COLO668 (cell line): ENCODE measurements around the gene TAB3.

Experiments
- DNase-seq: peaks from one replicate; lab custom pipeline; 2025; ENCODE audit not compliant: unreplicated experiment; lab: John Stamatoyannopoulos, UW

The TAB3 gene, protein sequence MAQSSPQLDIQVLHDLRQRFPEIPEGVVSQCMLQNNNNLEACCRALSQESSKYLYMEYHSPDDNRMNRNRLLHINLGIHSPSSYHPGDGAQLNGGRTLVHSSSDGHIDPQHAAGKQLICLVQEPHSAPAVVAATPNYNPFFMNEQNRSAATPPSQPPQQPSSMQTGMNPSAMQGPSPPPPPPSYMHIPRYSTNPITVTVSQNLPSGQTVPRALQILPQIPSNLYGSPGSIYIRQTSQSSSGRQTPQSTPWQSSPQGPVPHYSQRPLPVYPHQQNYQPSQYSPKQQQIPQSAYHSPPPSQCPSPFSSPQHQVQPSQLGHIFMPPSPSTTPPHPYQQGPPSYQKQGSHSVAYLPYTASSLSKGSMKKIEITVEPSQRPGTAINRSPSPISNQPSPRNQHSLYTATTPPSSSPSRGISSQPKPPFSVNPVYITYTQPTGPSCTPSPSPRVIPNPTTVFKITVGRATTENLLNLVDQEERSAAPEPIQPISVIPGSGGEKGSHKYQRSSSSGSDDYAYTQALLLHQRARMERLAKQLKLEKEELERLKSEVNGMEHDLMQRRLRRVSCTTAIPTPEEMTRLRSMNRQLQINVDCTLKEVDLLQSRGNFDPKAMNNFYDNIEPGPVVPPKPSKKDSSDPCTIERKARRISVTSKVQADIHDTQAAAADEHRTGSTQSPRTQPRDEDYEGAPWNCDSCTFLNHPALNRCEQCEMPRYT

DNA sequence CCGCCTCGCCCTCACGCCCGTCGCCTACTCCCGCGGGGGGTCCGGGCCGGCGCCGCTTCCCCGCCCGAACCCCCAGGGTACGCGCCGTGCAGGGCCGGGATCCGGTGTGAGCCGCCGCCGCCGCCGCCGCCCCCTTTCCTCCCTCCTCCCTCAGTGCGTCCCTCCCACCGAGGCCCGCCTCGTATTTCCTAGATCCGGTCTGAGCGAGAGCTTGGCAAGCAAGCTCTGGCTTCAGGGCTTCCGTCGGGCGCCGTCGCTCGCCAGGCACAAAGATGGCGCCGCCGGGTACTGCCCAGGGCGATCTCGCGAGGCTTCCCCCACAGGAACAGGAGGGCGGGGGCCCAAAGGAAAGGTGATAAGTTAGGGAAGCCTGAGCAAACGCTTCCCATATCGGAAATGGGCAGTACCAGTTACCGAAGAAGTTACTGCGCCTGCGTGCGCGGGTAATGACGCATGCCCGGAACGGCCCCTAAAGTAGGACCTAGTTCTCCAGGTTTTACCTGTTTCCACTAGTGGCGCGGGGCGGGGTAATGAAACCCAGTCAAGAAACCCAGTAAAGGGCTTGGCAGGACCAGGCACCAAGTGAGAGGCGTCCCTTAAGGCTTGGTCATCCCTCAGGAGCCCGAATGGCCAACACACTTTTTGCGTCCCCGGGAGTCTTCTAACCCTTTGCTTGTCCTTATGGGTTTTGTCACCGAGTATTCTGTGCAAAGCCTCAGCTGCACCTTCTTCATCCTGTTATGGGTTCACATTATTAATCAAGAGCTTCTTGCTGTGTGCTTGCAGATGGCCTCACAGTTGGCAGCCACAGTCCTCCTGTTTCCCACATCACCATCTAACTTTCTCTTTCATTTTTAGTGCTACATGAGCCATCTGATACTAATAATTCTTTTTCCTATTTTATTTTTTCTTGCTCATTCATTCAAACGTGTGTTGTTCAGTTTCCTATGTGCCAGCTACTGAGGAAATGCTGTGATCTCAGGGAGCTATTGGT, at the start of gene TAB3:
Gene TAB3 (minus strand): TSS at position 108 of the 994 bp plus-strand sequence. CDS start 29,666 bp downstream, outside the sequence.
- DNase-seq: peak; percentile 96

DNA sequence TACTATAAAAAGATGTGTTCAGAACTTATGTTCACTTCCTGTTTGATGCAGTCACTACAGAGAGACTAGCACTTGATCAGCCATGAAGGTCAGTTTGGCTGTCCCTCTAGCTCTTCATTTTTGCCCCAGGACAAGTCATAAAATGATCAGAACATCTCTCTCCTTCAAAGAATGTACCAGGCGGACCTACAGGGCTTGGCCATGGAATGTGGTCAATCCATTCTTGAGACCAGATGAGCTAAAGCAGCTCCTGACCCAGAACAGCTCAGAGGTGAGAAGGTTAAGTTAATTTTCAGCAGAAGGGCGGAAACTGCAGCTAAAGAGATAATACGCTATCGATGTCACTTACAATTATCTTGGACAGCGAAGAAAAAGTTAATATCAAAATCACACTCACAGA, 49.2 kb upstream of the TAB3 start:
- DNase-seq: no peak

DNA sequence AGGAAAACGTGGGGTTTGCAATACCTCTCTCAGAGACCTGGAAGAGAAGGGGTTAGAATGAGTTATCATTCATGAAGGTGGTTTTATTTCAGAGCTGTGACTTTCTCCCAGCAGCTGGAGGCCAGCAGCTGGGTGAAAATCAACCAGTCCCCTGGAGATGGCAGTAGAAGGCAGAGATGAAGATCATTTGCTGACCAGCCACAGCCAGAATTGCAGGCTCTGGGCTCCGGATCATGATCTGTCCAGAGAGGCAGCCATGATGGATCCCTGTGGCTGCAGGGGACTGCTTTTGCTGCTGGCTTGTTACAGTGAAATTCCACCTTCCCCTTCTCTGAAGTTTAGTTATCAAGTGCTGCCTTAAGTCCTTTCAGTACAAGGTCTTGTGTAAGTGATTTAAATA, 46.9 kb upstream of the TAB3 start:
- DNase-seq: no peak

DNA sequence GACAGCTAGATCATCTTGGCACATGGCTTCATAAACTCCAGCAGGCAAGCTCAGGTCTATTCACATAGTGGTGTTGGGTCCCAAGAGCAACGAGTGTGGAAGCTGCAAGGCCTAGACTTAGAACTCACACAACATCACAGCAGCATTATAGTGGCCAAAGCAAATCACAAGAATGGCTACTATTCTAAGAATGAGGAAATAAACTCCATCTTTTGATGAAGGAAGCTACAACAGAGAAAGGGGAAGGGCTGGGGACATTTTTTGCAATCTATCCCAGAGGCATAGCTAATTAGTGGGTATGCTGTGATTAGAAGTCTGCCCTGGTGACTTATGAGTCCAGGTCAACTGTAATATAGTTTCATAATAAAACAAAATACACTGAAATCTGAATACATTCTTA, 42.9 kb upstream of the TAB3 start:
- no peak for DNase-seq

DNA sequence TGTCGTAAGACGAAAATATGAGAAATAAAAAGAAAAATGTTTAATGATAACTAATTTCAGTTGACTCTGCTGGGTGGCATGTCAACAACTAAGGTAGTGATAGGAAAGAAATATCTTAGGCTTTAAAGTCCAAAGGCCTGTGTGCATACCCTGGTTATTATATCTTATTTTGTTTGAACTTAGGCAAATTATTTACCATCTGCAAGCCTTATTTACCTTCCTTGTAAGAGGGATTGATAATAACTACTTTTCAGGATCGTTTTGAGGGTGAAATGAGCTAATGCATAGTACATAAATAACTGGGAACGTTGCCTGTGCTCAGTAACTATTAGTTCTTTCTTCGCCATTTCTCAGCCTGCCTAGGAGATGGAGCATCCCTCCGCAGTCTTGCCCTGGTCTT, 41.6 kb upstream of the TAB3 start:
- no peak for DNase-seq

DNA sequence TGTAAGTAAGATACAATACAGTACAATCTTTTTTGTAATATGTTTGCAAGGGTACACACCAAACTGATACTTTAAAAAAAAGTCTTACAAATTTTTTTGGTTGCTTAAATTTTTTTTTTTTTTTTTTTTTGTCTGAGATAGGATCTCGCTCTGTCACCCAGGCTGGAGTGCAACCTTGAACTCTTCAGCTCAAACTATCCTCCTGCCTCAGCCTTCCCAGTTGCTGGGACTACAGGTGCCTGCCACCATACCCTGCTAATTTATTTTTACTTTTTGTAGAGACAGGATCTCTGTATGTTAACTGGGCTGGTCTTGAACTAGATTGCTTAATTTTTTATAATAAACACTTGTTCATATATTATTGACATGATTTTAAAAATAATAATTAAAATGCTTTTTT, 41.1 kb upstream of the TAB3 start:
- no peak for DNase-seq

DNA sequence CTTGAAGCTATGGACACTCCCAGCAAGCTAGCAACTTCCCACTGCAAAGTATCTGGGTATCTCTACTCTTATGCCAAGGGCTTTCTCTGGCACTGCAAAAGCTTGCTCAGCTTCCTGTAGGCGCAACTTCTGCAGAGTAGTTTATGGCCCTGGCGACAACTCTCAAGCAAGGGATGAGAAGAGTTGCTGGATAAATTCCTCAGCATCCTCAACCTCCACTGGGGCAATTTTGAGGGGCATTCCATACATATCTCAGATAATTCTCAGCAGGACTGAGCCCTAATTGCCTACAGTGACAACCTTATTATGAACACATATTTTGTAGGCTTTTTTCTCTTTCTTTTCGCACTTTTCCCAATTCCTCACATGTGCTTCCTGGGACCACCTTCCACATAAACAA, 31.2 kb upstream of the TAB3 start:
- no peak for DNase-seq

DNA sequence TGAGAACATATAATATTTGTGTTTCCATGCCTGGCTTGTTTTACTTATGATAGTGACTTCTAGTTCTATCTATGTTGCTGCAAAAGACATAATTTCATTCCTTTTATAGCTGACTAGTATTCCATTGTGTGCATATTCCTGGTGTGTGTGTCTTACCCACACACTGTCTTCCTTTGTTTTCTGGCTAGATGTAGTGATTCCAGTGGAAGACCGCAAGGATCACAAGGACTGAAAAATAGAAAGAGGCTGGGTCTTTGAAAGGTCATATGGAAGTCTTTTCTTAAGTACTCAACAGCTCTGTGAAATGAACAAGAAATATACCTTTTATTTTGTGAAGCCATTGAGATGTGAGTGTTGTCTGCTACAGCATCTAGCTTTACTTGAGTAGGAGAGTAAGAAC, 29.4 kb upstream of the TAB3 start:
- DNase-seq: no peak

DNA sequence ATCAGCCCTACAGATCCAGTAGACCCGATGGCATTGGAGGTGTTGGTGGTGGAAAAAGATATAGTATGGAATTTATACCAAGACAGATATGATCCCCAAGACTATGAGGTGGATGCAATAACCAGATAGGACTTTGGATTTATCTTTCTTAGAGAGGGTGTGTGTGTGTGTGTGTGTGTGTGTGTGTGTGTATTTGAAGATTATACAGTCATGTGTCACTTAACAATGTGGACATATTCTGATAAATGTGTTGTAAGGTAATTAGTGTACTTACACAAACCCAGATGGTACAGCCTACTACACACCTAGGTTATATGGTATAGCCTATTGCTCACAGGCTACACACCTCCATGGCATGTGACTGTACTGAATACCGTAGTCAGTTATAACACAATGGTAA, 24.4 kb upstream of the TAB3 start:
- DNase-seq: no peak

DNA sequence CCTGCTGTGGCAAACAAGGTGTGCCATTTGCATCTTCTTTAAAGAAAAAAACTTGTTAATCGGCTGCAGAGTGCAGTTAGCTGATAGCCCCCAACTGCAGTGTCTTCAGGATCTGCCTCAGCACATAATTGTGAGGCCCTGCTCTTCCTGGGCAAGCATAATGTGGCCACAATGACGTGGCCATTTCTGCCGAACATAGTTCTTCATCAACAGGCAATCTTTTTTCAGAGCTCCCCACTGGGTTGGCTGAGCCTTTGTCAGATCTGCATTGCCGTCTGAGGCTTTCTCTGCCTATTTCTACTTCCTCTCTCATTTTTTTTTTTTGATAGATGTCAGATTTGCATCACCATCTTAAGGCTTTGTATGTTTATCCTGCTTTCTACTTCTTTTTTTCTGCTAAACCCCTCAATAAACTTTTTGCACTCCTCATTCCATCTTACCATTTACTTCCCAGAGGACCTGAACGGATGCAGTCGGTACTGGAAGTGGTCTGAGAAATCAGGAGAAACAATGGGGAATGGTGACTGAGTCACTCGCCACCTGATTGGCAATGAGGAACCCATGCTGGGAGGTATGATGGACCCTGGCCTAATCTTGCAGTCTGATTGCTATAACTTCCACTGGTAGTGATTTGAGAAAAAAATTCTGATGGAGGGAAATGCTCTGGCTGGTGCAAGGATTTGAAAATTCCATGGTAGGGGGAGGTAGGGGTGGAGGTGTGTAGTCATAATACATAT, 21.2 kb upstream of the TAB3 start:
- DNase-seq: no peak

DNA sequence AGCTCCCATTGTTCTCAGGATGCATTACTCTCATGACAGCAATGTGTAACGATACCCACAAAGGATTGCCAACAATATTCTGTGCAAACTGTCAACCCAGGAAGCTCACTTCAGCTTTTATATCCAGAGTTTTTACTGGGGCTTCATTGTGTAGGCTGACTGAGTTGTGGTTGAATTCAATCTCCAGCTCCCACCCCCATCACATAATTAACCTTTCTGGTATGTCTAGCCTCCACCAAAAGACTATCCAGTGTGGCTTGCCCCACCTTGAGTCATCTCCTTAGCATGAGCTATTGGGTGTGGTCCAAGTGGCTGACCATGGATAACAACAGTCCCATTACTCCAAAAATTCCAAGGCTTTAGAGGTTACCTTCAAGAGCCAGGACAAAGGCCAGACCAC, 17.7 kb upstream of the TAB3 start:
- no peak for DNase-seq

DNA sequence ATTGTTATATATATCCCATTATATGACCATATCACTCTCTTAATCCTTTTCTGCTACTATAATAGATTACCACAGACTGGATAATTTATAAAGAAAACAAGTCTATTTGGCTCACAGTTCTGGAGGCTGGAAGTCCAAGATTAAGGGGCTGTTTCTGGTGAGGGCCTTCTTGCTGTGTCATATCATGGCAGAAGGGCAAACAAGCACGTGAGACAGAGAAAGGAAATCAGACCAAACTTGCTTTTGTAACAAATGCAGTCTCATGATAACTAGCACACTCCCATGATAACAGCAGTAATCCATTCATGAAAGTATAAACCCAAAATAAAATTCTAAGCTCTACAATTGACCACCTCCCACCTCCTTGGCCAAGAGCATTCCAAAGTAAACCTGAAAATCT, 16.3 kb upstream of the TAB3 start:
- no peak for DNase-seq

DNA sequence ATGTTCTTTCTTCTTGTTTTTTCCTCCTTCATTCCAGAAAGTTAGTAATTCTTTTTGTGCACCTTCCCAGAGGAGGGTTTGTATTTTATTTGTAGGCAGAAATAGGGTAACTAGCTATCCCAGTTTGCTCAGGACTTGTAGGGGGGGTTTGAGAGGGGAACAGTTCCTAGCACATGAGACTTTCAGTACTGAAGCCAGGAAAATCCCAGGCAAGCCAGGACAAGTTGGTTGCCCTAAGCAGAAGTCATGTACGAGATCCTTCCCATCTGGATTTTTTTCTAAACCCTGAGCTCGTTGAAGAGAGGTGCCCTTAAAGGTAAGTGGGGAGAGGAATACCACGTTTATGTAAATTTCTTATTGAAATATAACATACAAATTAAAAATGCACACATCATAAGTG, 15.6 kb upstream of the TAB3 start:
- DNase-seq: no peak

DNA sequence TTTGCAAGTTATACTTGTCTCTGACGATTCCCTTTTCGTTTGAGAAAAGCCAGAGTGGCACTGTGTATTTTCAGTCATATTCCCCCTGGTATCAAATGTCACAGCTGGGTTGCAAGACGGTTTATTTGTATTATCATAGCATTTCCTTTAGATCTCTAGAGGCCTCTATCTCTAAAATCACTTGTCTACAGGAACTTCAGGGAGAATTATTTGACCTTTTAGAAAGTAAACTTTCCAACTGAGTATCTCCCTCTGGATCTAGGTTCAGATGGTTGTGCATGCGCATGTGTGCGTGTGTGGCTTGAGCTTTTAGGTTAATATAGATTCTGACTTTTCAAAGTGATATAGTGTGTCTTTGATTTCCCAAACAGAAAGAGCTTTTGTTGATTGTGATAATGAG, 15.1 kb upstream of the TAB3 start:
- no peak for DNase-seq

DNA sequence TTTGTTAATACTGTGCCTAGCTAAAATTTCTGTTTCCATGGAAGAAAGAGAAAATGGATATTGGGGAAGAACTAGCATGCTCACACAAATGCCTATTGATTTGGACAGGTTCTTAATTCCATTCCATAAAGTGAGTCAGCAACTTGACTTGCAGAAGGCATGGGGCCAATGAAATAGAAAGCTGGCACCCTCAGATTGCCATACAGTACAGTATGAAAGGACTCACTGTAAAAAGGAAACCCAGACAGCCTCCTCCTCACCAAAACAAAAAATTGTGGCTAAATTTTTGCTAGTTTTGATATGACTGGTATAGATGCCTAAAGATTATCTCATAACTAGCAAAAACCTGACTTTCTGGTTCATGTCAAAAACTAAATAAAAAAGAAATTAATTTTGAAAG, 11.2 kb upstream of the TAB3 start:
- no peak for DNase-seq

DNA sequence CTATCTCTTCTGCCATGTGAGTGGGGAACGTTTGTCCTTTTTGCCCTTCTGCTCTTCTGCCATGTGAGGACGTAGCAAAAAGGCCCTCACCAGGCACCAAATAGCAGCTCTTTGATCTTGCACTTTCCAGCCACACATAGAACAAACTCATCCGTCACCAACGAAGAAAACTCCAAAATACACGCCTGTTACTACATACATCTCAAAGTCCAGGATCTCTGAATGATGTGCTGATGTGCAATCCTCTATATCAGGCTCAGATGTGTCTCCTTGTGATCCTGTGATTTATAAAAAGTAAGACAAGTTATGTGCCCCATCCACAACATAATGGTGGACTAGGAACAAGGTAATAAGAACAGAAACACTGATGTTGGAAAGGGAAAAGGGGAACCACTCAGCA, 9.8 kb upstream of the TAB3 start:
- no peak for DNase-seq

DNA sequence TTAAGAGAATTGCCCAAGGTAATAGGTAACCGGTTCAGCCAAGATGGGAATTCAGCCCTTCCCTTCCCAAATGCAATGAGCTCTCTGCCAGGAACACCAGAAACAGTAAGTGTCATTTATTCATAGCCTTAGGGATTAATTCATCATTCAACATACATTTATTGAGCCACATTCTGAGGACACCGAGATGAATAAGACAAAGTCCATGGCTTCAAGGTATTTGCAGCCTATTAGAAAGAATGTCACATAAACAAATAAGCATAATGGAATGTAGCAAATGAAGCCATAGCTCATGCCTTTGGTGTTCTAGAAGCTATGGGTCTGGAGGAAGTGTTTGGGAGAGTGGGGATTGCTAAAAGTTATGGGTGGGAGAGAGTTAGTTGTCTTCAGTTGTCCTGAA, 6.3 kb upstream of the TAB3 start:
- no peak for DNase-seq

DNA sequence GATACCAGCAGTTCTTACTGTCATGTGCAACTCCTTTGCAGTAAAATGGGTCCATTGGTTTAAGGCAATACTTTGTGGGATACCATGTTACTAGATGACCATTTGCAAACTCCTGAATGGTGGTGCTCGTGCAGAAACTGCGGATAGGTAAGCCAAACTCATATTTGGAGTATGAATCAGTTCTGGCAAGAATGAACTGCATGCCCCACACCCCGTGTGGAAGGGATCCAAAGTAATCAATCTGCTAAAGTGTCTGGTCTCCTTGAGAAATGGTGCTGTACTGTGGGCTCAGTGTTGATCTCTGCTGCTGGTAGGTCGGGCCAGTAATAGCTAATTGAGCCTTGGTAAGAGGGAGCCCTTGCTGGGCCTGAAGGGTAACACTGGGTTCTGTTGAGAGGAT, 4.2 kb upstream of the TAB3 start:
- DNase-seq: no peak

DNA sequence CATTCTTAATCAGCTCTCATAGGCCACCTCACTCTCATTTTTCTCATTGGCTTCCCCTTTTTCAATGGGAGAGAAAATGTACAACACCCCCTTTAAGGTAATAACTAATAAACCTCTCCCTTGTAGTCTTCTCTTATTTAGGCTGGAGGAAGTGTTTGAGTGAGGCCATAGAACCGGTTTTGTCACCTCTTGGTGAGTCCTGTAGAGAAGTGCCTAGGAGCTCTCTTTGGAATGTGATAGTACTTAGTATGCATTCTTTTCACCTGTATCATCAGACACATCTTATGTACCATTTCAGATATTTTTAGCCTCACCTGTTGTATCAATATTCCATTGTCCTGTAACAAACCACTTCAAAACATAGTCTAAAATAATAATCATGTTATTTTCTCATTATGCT, 3.5 kb upstream of the TAB3 start:
- no peak for DNase-seq

DNA sequence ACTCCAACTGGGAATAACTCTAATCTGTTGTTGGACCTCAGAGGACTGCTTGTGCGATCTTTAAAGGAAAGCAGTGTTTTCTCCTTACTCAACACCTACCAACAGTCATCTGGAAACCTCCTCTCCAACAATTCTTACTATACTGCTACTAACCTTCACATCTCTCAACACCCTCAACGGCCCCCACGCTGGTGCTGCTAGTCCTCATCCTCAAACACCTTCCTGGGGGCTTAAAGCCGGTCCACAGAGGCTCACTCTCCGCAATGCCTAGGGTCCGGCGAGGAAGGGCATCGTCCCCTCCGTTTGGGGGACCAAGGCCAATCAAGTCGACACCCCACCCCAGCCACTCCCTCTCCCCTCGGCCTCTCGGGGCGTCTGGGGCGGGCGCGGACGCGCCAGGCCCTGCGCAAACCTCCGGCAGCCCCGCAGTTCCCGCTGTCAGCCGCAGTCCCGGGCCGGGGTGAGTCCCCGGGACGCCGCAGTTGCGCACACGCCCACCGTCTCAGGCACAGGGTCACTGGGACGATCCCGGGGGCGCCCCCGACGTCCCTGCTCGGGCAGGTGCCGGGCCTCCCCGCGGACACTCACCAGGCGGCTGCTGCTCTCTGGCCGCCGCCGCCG, 418 bp downstream of the TAB3 start:
- DNase-seq: peak; percentile 35
